Breast epithelium (tissue), 3 donors: Measurements from ENCODE around the gene CDC42SE2.

ENCODE experiments used
- CTCF ChIP-seq, 3 donors: fragments of 450-650 bp; IDR thresholded peaks; one replicate each; pipeline ENCODE4 v1.5.1; 2016 to 2017; ENCODE audit warnings: antibody characterized with exemption in 3 of 3, mild to moderate bottlenecking in 3 of 3, moderate library complexity in 3 of 3
- POLR2A ChIP-seq: fragments of 450-650 bp; IDR thresholded peaks from one replicate; pipeline ENCODE4 v1.6.1; 2016; ENCODE audit warnings: antibody characterized with exemption, mild to moderate bottlenecking, moderate library complexity
- POLR2AphosphoS5 ChIP-seq, 3 donors: sonication (generic); formaldehyde crosslinking; IDR thresholded peaks; one replicate each; pipeline ENCODE4 v1.6.1; 2017; ENCODE audit warnings: antibody characterized with exemption in 3 of 3

- no peak for TF ChIP-seq CTCF (IDR thresholded peaks at IDR 0.05)
- no peak for TF ChIP-seq POLR2A
- no peak for TF ChIP-seq POLR2AphosphoS5 (IDR thresholded peaks at IDR 0.05)
These were observed 722 bp downstream of the CDC42SE2 start for GRCh38 chr5:131264451-131265099.
